DLD1 (cell line): ENCODE data around the gene ERCC6.

Source experiments
- in situ Hi-C: cut with HindIII; loops from 2 replicates; pipeline ENCODE4 v1.10.0; 2017; ENCODE audit warnings: low sequenced_read_pairs

ERCC6 gene

DNA sequence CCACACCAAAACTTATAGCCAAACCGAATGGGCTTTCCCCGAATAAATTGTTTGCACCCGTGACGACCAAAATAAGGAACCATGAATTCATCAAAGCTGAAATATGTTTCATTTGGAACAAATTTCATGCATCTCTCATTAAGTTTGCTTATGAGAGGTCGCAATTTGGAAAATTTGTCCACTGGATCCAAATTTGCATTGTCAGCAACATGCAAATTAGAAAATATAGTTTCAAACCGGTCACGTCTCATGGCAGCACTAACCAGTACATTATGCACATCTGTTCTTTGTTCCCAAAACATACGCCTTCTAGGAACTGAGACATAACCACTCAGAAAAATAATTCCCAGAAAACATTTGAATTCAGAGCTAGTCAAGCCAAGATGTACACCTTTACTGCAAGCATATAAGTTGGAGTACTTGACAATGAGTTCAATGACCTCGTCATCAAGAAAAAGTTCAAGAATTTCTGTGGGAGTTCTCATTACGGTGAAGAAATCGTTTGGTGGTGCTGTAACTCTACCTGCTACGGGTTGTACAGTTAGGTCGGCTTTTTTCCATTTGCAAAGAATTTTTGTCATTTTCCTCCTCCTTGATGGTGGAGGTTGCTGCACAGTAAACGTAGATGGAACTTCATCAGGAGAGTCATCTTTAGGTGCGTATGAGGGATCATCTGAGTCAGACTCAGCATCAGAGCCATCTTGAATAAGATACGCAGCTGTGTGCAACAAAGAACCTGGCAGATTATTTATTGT is 22.5 kb downstream of the ERCC6 start:
- in situ Hi-C loops: loop anchor here (25.0 kb wide), 1 partner anchor 629 kb away; no protein-coding TSS in a partner anchor

DNA sequence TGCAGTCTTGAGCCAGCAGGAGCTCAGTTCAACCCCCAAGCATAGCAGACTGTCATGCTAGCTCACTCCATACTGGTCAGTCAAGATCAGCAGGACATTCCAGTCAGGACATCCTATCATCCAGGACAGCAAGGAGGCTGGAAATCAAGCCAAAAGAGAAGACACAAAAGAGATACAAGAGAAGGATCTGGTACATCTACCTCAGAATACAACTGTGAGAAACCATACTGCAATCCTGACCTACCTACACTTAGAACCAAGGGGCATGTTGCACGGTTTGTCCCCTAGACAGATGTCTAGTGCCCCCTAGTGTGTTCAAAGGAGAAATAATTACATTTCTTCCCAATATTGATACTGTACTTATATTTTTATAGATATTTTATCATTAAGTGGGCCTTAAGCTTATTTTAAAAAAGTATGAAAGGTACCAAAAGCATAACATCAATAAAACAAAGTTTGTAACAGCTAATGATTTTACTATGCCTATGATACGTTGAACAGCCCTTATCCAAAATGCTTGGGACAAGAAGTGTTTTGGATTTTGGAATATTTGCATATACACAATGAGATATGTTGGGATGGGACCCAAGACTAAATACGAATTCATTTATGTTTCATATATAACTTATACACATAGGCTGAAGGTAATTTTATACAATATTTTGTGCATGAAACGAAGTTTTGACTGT is 26.7 kb downstream of the ERCC6 start:
- in situ Hi-C loops: loop anchor here (25.0 kb wide), 1 partner anchor 625 kb away; no protein-coding TSS in a partner anchor

DNA sequence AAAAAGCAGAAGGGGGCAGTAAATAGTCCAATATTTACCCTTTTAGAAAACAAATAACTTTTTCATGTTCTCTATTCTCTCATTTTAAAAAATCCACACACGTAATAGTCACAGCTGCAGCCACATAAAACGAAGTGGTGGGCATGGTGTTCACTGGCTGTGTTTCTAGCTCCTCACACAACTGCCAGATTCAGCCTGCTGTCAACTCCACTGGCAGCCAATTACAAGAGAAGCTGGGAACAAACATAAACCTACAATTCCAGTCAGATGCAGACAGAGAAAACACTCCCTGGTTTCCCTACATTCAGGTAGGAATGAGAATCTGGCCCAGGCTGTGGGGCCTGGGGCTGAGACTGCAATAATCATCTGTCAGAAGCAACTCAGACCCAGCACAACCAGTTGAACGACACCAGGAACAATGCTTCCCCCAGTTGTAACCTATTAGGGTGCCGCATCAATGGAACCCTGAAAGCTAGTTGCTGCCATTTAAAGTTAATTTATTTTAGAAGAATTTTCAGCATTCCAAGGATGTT is 29.1 kb downstream of the ERCC6 start:
- in situ Hi-C loops: loop anchor here (25.0 kb wide), 1 partner anchor 623 kb away; no protein-coding TSS in a partner anchor

DNA sequence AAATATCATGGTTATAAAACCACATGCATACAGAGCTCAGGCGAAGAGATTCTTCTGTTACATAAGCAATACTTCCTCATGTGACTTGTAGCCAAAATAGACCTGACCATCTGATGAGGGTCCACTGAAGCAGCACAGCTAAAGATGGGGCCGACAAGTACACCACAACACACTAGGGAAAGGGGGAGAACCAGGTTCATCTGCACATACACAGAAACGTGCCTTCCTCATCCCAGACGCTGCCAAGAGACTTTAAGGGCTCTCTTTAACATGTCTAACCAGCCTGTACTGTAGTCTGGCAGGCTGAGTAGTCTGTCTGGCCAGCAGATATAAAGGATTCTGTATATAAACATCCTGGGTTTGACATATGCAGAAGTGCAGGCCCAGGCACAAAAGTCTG is 30.3 kb downstream of the ERCC6 start:
- in situ Hi-C loops: loop anchor here (25.0 kb wide), 1 partner anchor 621 kb away; no protein-coding TSS in a partner anchor

DNA sequence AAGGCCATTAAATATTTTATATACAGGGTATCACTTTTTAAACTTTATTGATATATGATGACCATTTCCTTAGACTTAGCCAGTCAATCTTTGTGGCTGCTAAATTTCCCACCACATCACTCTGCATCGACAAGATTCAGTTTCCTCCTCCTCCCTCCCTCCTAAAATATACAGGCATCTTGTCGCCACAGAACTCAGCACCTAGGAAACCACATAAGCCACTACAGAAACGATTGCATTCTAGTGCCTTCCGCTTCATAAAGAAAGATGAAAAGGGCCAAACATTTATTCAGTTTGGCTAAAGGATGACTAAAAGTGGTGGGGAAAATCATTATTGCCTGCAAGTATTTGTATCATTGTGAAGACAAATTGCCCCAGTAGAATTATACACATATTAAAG is 30.7 kb downstream of the ERCC6 start:
- in situ Hi-C loops: loop anchor here (25.0 kb wide), 1 partner anchor 621 kb away; no protein-coding TSS in a partner anchor

DNA sequence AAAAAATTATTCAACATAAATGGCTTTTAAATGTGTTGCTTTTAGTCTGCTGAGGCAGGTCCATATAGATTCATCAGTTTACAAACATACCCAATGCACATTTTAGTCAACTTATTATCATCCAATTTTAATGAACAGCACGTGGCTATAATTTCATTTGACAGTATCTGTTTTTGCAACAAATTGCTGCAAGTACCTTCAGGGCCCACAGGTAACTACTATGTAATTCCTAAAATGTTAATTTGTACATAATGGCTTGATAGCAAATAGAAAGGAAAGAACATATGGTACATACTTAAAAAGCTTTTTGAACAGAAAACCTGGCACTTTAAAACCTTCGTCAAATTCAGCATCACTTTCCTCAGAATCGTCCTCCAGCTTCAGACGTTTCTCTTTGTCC is 33.3 kb downstream of the ERCC6 start:
- in situ Hi-C loops: loop anchor here (25.0 kb wide), 1 partner anchor 618 kb away; no protein-coding TSS in a partner anchor

DNA sequence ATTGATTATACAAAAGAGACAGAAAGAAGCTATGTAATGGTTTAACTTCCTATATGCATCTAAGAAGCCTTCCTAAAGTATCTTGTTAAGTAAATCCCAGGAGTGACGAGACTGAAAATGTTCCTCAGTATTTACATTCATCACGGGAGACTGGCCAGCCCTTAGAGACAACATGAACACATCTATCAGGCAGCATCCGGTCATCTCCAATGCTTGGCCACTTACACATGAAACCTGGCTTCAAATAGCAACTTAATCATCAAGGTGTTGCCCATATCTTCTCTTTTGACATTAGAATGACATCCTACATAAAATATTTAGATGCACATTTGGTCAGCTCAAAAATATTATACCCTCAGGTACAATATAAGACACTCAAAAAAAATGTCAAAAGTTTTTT is 33.8 kb downstream of the ERCC6 start:
- in situ Hi-C loops: loop anchor here (25.0 kb wide), 1 partner anchor 618 kb away; no protein-coding TSS in a partner anchor

DNA sequence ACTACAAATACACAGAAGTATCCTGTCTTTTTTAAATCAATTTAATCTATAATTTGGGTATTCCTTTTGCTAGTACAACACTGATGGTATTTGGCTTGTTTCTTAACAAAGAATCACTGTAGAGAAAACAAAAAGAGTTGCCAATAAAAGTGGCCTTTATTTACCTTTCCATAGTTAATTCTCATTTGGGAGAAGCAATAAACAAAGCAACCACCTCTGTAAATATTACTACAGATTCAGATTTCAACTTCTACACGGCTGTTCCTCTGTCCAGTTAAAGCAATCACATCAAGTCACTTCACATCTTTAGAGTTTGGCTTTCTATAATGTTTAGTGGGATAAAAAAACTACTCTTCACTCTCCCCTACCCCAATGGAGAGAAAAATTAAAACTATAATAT is 34.4 kb downstream of the ERCC6 start:
- in situ Hi-C loops: loop anchor here (25.0 kb wide), 1 partner anchor 617 kb away; no protein-coding TSS in a partner anchor

DNA sequence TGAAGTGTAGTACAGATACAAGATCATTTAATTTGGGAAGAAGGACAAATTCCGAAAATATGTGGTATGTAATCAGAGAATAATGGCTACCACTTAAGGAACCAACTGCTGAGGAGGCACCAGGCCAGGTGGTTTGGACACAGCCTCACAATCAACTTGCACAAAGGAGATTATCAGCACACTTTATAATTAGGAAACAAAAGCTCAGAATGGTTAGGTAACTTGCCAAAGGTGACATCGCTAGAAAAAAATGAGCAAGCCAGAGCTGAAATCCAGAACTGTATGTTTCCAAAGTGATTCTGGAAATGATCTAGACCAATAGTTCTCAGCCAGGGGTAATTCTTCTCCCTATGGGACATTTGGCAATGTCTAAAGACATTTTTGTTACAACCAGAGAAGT is 36.6 kb downstream of the ERCC6 start:
- in situ Hi-C loops: loop anchor here (25.0 kb wide), 1 partner anchor 615 kb away; no protein-coding TSS in a partner anchor

GRCh38 chr10:49500412-49500811 is 38.5 kb downstream of the ERCC6 start:
- in situ Hi-C loops: loop anchor here (25.0 kb wide), 1 partner anchor 613 kb away; no protein-coding TSS in a partner anchor

DNA sequence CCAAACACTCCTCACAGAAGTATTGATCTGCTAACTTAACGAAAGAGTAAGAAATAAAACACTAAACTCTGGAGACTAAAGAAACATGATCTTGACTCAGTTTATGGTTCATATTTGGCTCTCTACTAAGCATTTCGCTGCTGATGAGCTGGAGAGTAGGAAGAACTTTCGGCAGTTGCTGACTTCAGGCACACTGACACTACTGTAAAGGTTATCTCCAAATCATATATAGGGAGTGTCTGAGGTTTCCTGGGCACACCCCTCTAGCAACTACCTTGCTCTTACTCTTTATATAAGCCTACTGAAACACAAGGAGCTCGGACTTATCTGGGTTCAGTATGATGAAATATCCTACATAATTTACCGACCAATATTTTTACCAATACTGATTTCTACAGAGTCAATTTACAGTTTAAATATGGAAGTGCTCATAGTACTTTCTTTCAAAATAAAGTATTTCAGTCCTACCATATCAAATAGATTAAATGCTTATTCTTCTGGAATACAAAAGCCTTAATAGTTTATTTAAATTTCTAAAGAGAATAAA is 39.5 kb downstream of the ERCC6 start:
- in situ Hi-C loops: no loop called here

DNA sequence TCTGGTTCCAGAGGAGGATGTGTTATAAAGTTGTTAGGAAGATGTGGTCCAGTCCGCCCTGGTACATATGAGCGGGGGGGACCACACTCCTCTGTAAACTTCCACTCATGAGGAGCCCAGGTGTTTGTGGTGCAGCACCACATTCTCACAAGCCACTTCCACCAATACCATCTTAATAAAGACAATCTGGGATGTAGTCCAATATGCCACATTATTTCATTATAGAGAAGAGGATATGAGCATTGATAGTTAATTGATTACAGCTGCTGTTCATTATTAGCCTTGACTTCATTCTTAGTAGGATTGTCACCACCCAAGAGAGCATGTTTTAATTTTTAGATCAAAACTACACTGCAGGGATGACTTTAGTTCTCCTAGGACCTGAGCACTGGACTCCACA is 40.5 kb downstream of the ERCC6 start:
- in situ Hi-C loops: no loop called here

- in situ Hi-C loops: no loop called here
These were observed 41.6 kb downstream of the ERCC6 start for GRCh38 chr10:49497358-49497757.

GRCh38 chr10:49488056-49488717 is 50.7 kb downstream of the ERCC6 start:
- in situ Hi-C loops: no loop called here

DNA sequence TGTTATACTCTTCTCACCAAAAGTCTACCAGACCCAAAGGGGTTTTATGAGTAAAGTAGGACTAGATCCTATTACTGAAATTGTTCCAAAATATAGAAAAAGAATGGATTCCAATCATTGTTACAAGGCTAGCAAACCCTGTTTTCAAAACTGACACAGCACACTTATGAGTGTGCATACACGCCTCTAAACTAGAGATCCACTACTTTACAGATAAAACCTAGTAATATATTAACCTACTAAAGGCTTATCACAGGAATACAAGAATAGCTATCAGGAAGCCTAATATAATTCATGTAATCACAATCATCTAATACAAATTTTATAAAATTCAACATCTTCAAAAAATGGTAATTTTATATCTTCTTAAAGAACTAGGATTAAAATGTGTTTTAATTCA is 52.2 kb downstream of the ERCC6 start:
- in situ Hi-C loops: no loop called here

GRCh38 chr10:49486009-49486408 is 52.9 kb downstream of the ERCC6 start:
- in situ Hi-C loops: no loop called here

DNA sequence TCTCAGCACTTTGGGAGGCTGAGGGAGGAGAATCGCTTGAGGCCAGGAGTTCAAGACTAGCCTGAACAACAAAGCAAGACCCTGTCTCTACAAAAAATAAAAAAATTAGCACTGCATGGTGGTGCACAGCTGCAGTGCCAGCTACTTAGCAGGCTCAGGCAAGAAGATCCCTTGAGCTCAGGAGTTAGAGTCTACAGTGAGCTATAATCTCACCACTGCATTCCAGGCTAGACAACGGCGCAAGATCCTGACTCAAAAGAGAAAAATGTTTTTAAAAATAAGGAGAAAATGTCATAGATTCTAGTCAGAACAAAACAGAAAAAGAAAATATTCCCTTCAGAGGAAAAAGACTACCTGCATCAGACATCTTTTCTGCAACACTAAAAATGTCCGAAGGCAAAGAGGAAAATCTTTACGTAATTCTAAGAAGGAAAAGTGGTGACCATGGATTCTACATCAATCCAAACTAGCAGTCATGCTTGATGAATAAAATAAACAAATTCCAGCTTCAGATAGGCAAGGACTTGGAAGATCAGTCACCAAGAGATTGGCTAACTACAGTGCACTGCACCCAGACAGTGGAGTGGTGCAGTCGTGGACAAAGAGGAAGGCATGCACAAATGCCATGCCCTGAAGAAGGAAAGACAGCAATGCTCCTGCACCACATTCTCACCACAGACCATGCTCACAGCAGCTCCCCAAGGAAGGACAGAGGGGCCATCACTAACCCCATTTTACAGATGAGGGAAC is 54.3 kb downstream of the ERCC6 start:
- in situ Hi-C loops: no loop called here

GRCh38 chr10:49478819-49479218 is 60.1 kb downstream of the ERCC6 start:
- in situ Hi-C loops: no loop called here

GRCh38 chr10:49474901-49475300 is 64.0 kb downstream of the ERCC6 start:
- in situ Hi-C loops: no loop called here

GRCh38 chr10:49471532-49471931 is 67.4 kb downstream of the ERCC6 start:
- in situ Hi-C loops: no loop called here
